SK-MEL-5 (cell line): Measurements from ENCODE around the gene CLUH. TPM values are rescaled to one million over a fixed set of nuclear protein-coding genes. Genes with fewer than 3 reads are reported as not detected.

Experiments used
- DNase-seq: peaks from one replicate; pipeline ENCODE4 v3.0.0-alpha.2; 2016; ENCODE audit warnings: low read depth, low spot score
- in situ Hi-C: cut with HindIII; loops from 2 replicates; pipeline ENCODE4 v1.10.0; 2016; ENCODE audit warnings: low sequenced_read_pairs, high pct_unique_total_duplicates, low pct_unique_long_range_greater_than_20kb
- polyA plus RNA-seq, 2 experiments: library from polyadenylated mRNA; depleted of rRNA; stranded (reverse); fragments of >200 nt; gene quantifications; 2 replicates each; pipeline ENCODE4 v1.2.3, GENCODE V29; 2015
- total RNA-seq: library from RNA; depleted of rRNA; stranded (reverse); fragments of >200 nt; shearing (Covaris generic); gene quantifications from 2 replicates; pipeline ENCODE4 v1.2.3, GENCODE V29; 2014; rRNA removed

The CLUH gene, protein sequence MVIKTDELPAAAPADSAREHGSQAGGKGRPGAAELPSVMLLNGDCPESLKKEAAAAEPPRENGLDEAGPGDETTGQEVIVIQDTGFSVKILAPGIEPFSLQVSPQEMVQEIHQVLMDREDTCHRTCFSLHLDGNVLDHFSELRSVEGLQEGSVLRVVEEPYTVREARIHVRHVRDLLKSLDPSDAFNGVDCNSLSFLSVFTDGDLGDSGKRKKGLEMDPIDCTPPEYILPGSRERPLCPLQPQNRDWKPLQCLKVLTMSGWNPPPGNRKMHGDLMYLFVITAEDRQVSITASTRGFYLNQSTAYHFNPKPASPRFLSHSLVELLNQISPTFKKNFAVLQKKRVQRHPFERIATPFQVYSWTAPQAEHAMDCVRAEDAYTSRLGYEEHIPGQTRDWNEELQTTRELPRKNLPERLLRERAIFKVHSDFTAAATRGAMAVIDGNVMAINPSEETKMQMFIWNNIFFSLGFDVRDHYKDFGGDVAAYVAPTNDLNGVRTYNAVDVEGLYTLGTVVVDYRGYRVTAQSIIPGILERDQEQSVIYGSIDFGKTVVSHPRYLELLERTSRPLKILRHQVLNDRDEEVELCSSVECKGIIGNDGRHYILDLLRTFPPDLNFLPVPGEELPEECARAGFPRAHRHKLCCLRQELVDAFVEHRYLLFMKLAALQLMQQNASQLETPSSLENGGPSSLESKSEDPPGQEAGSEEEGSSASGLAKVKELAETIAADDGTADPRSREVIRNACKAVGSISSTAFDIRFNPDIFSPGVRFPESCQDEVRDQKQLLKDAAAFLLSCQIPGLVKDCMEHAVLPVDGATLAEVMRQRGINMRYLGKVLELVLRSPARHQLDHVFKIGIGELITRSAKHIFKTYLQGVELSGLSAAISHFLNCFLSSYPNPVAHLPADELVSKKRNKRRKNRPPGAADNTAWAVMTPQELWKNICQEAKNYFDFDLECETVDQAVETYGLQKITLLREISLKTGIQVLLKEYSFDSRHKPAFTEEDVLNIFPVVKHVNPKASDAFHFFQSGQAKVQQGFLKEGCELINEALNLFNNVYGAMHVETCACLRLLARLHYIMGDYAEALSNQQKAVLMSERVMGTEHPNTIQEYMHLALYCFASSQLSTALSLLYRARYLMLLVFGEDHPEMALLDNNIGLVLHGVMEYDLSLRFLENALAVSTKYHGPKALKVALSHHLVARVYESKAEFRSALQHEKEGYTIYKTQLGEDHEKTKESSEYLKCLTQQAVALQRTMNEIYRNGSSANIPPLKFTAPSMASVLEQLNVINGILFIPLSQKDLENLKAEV (N-terminal part only)
- total RNA-seq, result 56.1 and 63.6 TPM in 2 replicates
- polyA plus RNA-seq (2015; cell fraction: cytosol; rRNA removed), result 145 and 176 TPM in 2 replicates
- polyA plus RNA-seq (2015; cell fraction: nucleus; rRNA removed), result 582 and 678 TPM in 2 replicates

DNA sequence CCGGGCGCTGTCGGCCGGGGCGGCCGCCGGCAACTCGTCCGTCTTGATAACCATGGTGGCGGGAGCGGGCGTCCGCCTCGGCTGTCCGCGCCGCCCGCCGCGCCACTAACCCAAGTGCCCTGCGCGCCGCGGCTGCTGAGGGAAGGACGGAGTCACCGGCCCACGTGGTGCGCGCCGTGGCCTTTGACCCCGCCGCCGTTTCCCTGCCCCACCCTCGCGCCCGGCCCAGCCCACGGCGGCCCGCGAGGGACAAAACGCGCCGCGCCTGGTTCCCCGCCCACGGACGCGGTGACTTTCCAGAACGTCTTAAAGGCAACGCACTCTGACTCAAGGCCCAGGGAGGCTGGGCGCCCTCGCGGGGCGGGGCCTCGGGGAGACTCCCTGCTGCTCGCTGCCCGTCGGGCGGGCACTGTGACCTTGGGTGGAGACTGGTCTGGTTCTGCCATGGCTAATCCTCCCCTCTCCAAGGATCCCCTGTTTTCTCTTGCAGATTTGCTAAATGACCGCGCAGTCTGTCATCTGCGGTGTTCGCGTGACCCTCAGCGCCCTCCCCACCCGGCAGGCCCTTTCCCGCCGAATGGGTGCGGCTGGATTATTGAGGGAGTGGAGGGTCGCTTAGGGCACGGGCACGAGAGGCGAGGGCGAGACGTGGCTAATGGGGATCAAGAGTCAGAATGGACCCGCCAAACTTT lies at the start of gene CLUH:
CLUH (minus strand) TSS at position 157 of the 692 bp plus-strand sequence; CDS start at position 54, 103 bp downstream.
- DNase-seq, result peak; percentile 96
- in situ Hi-C loops, result no loop called here

DNA sequence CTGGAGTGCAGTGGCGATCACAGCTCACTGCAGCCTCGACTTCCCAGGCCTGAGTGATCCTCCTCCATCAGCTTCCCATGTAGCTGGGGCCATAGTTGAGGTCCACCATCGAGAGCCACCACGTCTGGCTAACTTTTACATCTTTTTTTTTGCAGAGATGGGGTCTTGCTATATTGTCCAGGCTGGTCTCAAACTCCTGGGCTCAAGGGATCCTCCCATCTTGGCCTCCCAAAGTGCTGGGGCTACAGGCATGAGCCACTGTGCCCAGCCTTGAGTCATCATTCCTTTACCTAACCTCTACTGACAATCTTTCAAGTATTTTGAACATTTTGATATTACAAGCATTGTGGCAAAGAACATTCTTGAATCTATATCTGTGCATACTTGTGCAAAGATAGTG lies 47.3 kb upstream of the CLUH start:
- no peak for DNase-seq
- in situ Hi-C loops, result no loop called here

DNA sequence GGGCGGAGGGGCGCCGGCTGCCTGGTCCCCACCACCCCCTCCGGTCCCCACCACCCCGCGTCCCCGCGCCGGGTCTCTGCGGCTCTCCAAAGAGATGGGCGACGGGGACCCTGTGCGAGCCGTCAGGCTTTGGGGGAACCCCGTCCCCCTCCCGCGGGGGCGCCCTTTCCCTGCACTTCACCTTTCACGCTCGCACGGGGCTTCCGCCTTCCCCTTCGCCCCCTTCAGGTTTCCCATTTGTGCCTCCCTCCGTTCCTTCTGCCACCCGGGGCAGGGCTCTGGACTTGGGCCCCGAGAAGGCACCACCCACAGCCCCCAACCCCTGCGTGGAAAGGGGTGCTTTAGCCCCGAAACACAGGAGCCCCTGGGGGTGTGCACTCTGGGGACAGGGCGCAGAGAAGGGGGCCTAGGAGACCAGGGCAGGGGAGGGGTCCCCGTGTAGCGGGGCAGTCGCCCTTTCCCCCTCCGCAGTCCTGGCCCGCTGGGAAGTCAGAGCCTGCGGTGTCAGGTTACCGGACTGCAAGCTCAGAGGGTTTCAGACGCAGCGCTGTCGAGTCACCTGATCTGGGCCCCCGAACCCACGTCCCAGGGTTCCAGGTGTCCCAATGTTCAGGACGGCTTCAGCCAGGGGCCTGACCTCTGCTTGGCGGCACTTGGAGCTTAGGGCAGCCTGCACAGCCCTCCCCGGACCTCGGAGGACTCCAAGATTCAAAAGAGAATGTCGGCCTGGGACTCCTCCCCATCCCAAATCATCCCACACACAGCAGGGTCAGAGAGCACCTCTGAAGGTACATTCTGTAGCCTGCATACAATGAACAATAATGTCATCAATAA lies 44.5 kb upstream of the CLUH start:
- no peak for DNase-seq
- in situ Hi-C loops, result no loop called here

DNA sequence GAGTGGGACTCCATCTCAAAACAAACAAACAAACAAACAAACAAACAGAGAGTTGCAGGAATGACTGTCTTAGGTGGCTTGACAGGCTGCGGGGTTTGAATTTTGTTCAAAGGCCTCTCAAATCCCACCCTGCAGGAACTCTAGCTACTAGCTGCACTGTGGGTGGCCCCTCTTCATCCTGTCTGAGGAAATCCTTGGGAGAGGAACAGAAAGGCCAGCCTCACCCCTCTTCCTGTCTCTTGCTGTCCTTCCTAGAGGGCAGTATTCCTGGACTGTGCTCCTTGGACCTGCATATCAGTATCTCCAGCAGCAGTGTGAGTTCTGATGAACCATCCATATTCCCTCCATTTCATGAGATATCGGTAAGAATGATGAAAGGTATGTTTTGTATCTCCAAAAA lies 39.9 kb upstream of the CLUH start:
- in situ Hi-C loops, result no loop called here

DNA sequence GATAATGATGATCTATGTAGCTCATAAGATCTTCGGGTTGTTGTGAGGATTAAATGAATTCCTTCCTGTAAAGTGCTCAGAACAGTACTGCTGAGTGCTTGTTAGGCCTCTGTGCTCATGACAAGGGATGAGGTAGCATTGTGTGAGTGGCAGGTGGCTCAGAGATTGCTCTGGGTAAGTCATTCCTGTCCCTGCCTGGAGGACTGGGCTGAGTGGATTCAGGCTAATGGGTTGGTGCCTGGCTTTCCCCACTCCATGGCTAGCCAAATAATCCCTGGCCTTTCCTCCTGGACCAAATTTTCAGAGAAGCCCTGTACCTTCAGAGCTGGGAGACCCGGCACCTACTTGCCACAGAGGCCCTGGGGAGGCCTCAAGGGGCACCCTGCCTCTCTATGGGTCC lies 39.2 kb upstream of the CLUH start:
- in situ Hi-C loops, result no loop called here
- no peak for DNase-seq

More for the DNA sequence above, 39.9 kb upstream of the CLUH start:
- peak; percentile 14 for DNase-seq

DNA sequence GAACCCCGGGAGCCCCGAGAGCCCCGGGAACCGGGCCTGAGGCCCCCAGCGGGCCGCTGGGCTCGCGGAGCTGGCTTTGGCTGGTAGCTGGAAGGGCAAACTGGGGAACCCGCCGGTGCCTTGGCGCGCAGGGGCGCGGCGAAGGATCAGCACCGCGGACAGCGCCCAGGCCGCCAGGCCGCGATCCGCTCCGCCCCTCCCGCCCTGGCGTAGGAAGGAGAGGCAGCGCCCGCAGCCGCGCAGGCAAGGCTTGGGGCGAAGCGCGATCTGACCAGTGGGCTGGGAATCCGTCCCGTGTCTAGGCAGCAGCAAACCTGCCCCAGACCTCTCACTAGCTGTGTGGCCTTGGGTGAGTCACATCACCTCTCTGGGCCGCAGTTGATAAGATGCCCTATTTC lies 38.2 kb upstream of the CLUH start:
- DNase-seq, result peak; percentile 63
- in situ Hi-C loops, result no loop called here

DNA sequence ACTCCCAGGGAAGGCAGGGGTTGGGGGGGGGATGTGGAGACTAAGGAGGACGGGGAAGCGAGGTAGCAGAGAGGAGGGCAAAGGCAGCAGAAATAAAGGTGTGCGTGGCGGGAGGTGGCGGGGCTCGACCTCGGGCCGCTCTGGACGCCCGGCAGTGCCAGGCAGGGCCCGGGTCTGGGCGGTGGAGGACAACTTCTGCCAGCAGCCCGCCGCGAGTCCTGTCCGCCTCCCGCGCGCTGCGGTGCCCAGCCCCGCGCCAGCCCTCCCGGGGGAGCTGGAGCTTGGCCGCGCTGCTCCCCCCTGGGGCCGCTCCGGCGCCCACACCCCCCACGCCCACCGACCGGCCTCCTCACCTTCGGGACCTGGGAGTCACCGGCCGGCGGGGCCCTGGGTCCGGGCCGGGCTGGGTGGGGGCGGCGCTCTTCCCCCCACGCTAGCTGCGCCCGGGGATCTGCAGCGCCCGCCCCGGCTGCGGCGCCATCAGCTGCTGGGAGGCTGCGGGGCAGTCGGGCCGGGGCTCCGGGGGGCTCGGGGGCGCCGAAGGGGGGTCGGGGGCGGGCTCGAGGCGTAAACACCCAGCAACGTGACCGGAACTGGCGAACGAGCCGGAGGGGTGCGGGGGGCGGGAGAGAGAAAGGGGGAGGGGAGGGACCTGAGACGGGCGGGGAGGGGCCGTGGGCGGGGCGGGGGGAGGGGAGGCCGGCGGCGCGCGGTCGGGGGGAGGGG lies 37.7 kb upstream of the CLUH start, which contains the start of gene CCDC92B:
CCDC92B (minus strand) TSS at position 595 of the 726 bp plus-strand sequence. CDS start 14,507 bp downstream, outside the sequence.
- no peak for DNase-seq
- in situ Hi-C loops, result no loop called here

DNA sequence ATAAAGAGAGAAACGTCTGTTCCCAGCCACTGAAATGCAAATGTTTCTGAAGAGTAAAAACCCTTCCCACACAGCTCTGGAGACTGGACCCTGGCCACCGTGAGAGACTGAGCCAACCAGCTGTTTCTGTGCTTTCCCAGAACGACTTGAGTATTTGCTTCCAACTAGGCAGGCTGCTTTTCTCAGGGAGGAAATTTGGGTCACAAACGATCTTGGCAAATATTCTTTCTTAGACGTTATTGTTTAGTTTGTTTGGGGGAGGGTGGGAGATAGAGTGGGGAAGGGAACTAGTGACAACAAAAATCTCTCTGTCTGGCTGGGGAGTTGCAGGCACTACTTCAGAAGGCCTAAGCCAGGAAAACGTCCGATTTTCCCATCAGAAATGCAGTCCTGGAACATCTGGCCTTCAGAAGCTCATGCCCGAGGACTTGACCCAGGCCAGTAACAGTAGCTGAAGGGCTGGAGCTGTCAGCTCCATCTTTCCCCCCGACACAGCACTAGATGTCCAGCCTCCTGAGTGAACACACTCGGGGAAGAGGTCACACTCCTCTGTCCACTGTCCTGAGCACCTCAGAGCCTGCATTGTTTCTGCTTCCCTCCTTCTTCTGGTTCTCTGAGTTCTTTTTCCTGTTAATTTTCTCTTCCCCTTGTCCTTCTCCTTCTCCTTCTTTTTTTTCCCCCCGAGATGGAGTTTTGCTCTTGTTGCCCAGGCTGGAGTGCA lies 33.9 kb upstream of the CLUH start:
- in situ Hi-C loops, result no loop called here
- DNase-seq, result peak; percentile 44

DNA sequence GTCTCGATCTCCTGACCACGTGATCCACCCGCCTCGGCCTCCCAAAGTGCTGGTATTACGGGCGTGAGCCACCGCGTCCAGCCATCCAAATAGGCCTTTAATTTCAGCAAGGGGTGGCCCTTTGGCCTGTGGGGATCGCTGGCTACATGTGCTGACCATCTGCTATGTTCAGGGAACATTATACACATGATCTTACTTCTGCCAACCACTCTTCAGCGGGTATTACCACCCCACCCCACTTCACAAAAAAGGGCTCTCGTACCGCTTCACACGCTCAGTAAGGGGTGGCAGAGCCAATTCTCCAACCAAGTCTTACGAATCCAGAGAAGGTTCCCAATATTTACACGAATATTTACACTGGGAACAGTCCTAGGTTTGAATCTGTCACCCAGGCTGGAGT lies 26.1 kb upstream of the CLUH start:
- no peak for DNase-seq
- in situ Hi-C loops, result no loop called here

DNA sequence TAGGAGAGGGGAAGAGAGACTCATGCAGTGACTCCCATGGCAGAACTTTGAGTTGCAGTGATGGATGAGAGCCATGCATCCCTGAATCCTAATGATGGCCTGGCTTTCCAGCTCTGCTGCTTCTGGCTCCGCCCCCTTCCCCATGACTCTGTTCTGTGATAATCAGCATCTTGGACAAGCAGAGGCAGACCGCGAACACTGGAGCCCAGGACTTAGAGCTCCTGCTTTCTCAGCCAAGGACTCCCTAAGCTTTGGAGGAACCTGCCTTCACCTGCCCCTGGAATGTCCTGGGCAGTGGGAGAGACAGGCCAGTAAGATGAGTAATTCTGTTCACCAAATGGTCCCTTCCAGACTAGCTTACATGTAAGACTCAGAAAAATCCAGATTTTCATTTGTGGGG lies 25.4 kb upstream of the CLUH start:
- no peak for DNase-seq
- in situ Hi-C loops, result no loop called here

DNA sequence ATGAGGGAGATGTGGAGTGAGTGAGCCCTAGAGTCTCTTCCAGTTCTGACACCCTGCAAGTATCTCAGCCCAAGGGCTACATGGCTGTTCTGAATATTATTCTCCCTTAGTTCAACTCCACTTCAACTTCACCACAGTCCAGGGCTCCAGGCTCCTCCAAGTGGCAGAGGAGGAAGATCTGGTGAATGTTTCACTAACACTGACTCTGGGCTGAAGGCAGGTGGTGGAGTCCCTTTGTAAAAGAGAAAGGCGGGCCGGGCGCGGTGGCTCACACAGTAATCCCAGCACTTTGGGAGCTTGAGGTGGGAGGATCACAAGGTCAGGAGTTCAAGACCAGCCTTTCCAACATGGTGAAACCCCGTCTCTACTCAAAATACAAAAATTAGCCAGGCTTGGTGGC lies 24.3 kb upstream of the CLUH start:
- in situ Hi-C loops, result no loop called here

DNA sequence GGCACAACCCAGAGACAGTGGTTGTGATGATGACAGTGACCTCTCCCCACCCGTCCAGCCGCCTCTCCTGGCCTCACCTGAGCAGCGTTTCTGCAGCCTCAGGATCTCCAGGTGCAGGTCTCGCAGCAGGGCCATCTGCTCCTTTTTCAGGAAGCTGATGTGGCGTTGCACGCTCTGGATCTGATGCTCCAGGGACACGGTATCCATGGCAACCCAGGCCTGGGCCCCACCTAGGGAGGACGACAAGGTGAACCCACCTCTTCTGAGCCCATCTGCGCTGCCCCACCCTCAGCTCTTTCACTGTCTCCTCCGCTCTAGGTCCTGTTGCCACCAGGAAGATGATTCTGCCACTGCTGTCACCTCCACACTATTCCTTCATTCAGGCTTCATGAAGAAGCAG lies 23.4 kb upstream of the CLUH start:
- DNase-seq, result no peak
- in situ Hi-C loops, result no loop called here

More for the DNA sequence above, 24.3 kb upstream of the CLUH start:
- DNase-seq, result no peak

DNA sequence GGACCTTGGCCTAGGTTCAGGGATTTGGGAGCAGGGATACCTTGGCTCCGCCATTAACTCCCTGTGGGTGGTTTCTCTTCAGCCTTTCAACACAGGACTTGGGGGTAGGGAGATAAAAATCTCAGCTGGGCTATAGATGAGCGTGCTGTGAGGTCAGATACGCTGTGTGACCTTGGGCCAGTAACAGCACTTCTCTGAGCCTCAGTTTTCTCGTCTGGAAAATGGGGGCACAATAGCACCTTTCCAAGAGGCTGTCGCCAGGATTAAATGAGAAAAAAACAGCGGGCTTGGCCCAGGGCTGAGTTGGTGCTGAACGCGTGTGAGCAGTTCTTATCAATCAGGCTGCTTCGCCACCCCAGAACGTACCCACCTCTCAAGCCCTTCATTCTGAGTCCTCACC lies 20.2 kb upstream of the CLUH start:
- in situ Hi-C loops, result no loop called here
- no peak for DNase-seq

DNA sequence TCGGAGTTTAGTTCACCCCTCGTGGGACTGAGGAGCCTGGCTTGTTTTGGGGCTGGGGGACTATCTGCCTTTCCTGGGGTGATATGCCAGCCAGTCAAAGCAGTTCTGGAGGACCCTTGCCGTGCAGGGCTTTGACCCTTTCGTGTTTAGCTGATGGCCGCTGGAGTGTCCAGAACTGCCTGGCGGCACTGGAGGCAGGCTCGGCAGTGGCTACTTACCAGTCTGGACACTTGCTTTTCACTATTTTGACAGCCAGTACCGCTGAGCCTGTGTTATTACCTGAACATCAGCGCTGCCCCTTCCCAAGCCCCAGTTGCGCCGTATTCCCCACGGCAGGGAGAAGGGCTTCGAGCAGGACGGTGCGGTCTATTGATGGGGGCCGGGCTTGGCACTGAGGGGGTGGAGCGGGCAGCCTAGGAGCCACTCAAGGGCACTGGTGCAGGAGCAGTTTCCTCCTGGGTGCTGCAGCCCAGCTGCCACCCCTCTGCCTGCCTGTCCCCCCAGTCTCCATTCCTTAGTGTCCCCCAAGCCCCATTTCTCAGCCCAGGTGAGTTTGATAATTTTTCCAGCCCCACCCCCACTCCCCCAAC lies 19.3 kb upstream of the CLUH start:
- in situ Hi-C loops, result no loop called here
- no peak for DNase-seq

DNA sequence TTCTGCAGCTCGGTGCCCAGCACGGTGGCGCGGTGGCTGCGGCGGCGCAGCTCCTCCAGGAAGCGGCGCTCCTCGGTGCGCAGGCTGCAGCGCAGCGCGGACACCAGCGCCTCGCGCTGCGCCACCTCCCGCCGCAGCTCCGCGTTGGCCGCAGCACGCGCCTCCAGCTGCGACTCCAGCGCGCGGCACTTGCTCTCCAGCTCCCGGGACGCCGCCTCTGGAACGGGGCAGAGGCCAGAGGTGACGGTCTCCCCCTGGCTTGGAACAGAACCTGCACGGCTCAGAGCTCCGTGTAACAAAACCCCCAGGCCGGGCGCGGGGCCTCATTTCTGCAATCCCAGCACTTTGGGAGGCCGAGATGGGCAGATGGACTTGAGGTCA lies 13.2 kb upstream of the CLUH start:
- no peak for DNase-seq
- in situ Hi-C loops, result no loop called here
